ENCODE data around the gene KRTAP10-11. TPM values are rescaled to one million over a fixed set of nuclear protein-coding genes. Genes with fewer than 3 reads are reported as not detected.

KRTAP10-11 gene
- total RNA-seq, 2 experiments from 2014 or later: not detected

DNA sequence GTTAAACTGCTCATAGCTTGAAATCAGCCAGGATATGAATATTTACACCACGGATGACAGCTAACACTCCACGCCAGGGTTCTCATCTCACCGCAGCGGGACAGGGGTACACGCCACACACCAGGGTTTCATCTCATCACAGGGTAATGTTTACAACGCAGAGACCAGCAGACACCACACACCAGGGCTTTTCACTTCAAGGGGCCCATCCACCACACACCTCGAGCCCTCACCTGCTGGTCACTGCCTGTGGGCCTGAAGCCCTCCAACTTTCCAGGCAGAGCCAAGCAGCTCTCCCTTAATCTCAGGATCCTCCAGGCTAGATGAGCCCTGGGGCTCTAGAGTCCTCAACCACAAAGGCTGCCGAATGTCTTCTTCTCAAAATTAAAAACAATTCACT is 49.4 kb downstream of the KRTAP10-11 start:
- ChIA-PET POLR2A (no interaction called here), CTCF (no interaction called here)
- Mint-ChIP-seq H3K4me1 (ENCODE audit: low read depth) (peaks cover 2% of the 10 kb centered on the region), H3K4me3 (no peak overlapping the region), H3K27me3 (ENCODE audit: low read depth) (peaks cover 44% of the 10 kb centered on the region), H3K27ac (no peak overlapping the region), H3K9me3 (ENCODE audit: insufficient read depth) (peaks cover 24% of the 10 kb centered on the region), H3K36me3 (ENCODE audit: low read depth) (peaks cover 7% of the 10 kb centered on the region)
- DNase-seq: no peak
- no peak for ATAC-seq

GRCh38 chr21:44696572-44696971 is 50.4 kb downstream of the KRTAP10-11 start:
- H3K27me3 Mint-ChIP-seq (ENCODE audit: low read depth): peaks cover 45% of the 10 kb centered on the region
- DNase-seq (peak; percentile 14), ATAC-seq (no peak)
- CTCF ChIA-PET: no interaction called here
- H3K36me3 Mint-ChIP-seq (ENCODE audit: low read depth): peaks cover 7% of the 10 kb centered on the region
- POLR2A ChIA-PET: interaction anchor here (0.6 kb wide), 1 partner anchor 63 kb away, joined by 3 read pairs; no protein-coding TSS in a partner anchor
- H3K4me3 Mint-ChIP-seq: no peak overlapping the region
- peaks cover 2% of the 10 kb centered on the region for H3K4me1 Mint-ChIP-seq (ENCODE audit: low read depth)
- H3K27ac Mint-ChIP-seq: no peak overlapping the region
- peaks cover 22% of the 10 kb centered on the region for H3K9me3 Mint-ChIP-seq (ENCODE audit: insufficient read depth)

Other genes starting within 250 kb of the KRTAP10-11 start
- 1 to 10 TPM; 3.2 to 3.4 TPM for gene LRRC3, start 190.9 kb upstream of the KRTAP10-11 start, total RNA-seq
- not detected for gene KRTAP10-1, start 106.2 kb upstream of the KRTAP10-11 start, total RNA-seq
- not detected for gene KRTAP10-2, start 94.9 kb upstream of the KRTAP10-11 start, total RNA-seq
- not detected for gene KRTAP10-3, start 87.6 kb upstream of the KRTAP10-11 start, total RNA-seq
- not detected for gene KRTAP10-4, start 72.7 kb upstream of the KRTAP10-11 start, total RNA-seq
- gene KRTAP10-5, start 65.8 kb upstream of the KRTAP10-11 start, total RNA-seq: not detected
- gene KRTAP10-6, start 53.9 kb upstream of the KRTAP10-11 start, total RNA-seq: not detected
- not detected for gene KRTAP10-7, start 45.8 kb upstream of the KRTAP10-11 start, total RNA-seq
- gene KRTAP10-8, start 34.3 kb upstream of the KRTAP10-11 start, total RNA-seq: not detected
- not detected for gene KRTAP10-9, start 19.3 kb upstream of the KRTAP10-11 start, total RNA-seq
- not detected for gene KRTAP10-10, start 9.1 kb upstream of the KRTAP10-11 start, total RNA-seq
- not detected for gene KRTAP12-4, start 8.2 kb downstream of the KRTAP10-11 start, total RNA-seq
- gene KRTAP12-3, start 11.5 kb downstream of the KRTAP10-11 start, total RNA-seq: not detected
- not detected for gene KRTAP12-2, start 20.5 kb downstream of the KRTAP10-11 start, total RNA-seq
- not detected for gene KRTAP12-1, start 35.7 kb downstream of the KRTAP10-11 start, total RNA-seq
- not detected for gene KRTAP10-12, start 50.8 kb downstream of the KRTAP10-11 start, total RNA-seq
- gene TSPEAR, start 65.2 kb downstream of the KRTAP10-11 start, total RNA-seq: not detected
- gene UBE2G2, start 155.4 kb downstream of the KRTAP10-11 start, total RNA-seq: 10 to 100 TPM; 85.5 to 86.0 TPM
- gene SUMO3, start 171.6 kb downstream of the KRTAP10-11 start, total RNA-seq: 100 to 1,000 TPM in 1 of 2 experiments, 10 to 100 TPM in 1; 98.8 to 102 TPM
- 10 to 100 TPM; 54.9 to 55.2 TPM for gene PTTG1IP, start 227.3 kb downstream of the KRTAP10-11 start, total RNA-seq

All from activated CD8-positive, alpha-beta T cell treated with anti-CD3 and anti-CD28 coated beads, Interleukin-2, amount 10 ng/mL, durations not matched to agents 7 days and 5 days (primary cell).